Transverse colon (tissue), 3 donors: ENCODE results near the gene BTG4.

Experiments used
- CTCF ChIP-seq, 5 experiments: fragments of 200-600 bp in 3 of 5; fragments of 450-650 bp in 2 of 5; sonication (generic) in 3 of 5; IDR thresholded peaks; 1 replicate in 2 of 5; 2 replicates in 3 of 5; pipeline ENCODE4 v1.5.1; 2016 to 2017; ENCODE audit warnings: antibody characterized with exemption in 5 of 5, inconsistent platforms in 3 of 5, mild to moderate bottlenecking in 2 of 5, moderate library complexity in 1 of 5
- POLR2A ChIP-seq: fragments of 450-650 bp; IDR thresholded peaks from one replicate; pipeline ENCODE4 v1.6.1; 2016; ENCODE audit warnings: antibody characterized with exemption, mild to moderate bottlenecking, moderate library complexity

- no peak for TF ChIP-seq CTCF (IDR thresholded peaks at IDR 0.05)
- no peak for TF ChIP-seq POLR2A
Measured at GRCh38 chr11:111460856-111461255, 51.3 kb downstream of the BTG4 start.
